ENCODE results near the gene DMD.

DMD gene

GRCh38 chrX:32443841-32444240 is 767.5 kb downstream of the DMD start:
- H3K4me3 ChIP-seq = no peak overlapping the region
- no peak for DNase-seq (ENCODE audit: low spot score)
- TF ChIP-seq CTCF (IDR thresholded peaks at IDR 0.05) = no peak
- no peak overlapping the region for H3K27ac ChIP-seq

GRCh38 chrX:32421266-32421665 is 790.1 kb downstream of the DMD start:
- TF ChIP-seq CTCF (IDR thresholded peaks at IDR 0.05) = no peak
- DNase-seq (ENCODE audit: low spot score) = no peak
- no peak overlapping the region for H3K27ac ChIP-seq
- H3K4me3 ChIP-seq = no peak overlapping the region

- TF ChIP-seq CTCF (IDR thresholded peaks at IDR 0.05) = no peak
- DNase-seq (ENCODE audit: low spot score) = no peak
- no peak overlapping the region for H3K4me3 ChIP-seq
- no peak overlapping the region for H3K27ac ChIP-seq
Observed at GRCh38 chrX:32408389-32408788, 803.0 kb downstream of the DMD start.

- DNase-seq (ENCODE audit: low spot score) = no peak
- H3K27ac ChIP-seq = no peak overlapping the region
- TF ChIP-seq CTCF (IDR thresholded peaks at IDR 0.05) = no peak
- H3K4me3 ChIP-seq = no peak overlapping the region
Observed at GRCh38 chrX:32397562-32398216, 813.7 kb downstream of the DMD start.

DNA sequence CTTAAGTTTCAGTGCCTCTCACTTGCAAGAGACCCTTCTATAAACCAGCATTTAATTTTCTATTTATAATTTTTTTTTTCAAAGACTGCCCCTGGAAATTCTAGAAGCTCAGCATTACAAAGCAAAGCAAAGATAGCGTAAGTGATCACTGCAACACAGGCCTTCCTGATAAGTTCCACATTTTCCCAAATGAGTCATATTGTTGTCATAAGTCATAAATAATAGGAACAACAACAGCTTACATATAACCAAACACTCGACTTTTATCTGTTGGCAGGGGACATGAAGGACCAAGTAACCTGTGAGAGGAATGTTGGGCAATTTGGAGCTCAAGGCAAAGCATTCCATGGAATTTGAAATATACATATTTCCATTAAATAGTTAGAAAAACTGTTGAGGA is 815.5 kb downstream of the DMD start:
- no peak overlapping the region for H3K27ac ChIP-seq
- no peak for TF ChIP-seq CTCF (IDR thresholded peaks at IDR 0.05)
- no peak overlapping the region for H3K4me3 ChIP-seq
- no peak for DNase-seq (ENCODE audit: low spot score)

GRCh38 chrX:32392655-32393054 is 818.7 kb downstream of the DMD start:
- Histone ChIP-seq H3K4me3 (no peak overlapping the region), H3K27ac (no peak overlapping the region)
- DNase-seq (ENCODE audit: low spot score) = no peak
- no peak for TF ChIP-seq CTCF (IDR thresholded peaks at IDR 0.05)

DNA sequence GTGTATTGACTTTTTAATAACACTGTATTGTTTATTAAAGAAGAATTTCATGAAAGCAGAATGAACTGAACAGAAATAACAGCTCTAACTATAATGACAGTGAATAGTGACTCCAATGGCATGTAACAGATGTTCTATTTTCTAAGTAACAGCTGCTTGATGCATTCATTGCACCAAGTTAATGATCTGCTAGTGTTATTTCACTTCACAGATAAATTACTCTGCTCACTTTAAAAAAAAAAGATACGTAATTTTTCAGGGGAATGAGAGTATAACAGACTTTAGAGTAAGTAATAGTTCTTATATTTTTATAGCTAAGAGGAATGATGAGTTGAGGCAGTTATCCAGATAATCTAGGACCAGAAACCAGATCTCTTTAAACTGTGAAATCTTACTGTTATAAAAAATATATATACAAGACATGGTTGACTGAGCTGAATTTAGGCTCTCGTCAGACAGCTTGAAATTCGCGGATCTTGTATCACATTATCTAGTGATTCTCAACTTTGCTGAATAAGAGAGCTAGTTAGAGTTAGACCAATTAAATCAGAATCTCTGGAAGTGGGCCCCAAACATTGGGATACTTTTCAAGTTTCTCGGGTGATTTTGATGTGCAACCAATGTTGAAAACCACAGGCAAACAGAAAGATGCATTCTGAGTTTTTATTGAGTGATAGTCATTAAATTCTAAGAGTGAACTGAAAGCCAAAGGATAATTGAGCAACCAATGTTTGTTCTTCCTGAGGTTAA is 840.7 kb downstream of the DMD start:
- DNase-seq (ENCODE audit: low spot score) = no peak
- no peak overlapping the region for H3K4me3 ChIP-seq
- no peak overlapping the region for H3K27ac ChIP-seq
- no peak for TF ChIP-seq CTCF (IDR thresholded peaks at IDR 0.05)
